HL-60 (cell line): ENCODE measurements around the gene SP2.

Source experiments
- GABPA ChIP-seq: IDR thresholded peaks from 2 replicates; pipeline ENCODE4 v1.6.1; 2012; ENCODE audit warnings: low read depth
- POLR2AphosphoS5 ChIP-seq: IDR thresholded peaks from 2 replicates; pipeline ENCODE4 v1.6.1; 2012; ENCODE audit warnings: low read depth
- SPI1 ChIP-seq: IDR thresholded peaks from 2 replicates; pipeline ENCODE4 v1.6.1; 2012; ENCODE audit warnings: low read depth, mild to moderate bottlenecking, borderline replicate concordance
- TF ChIP-seq, protein P1 (sequence below): IDR thresholded peaks from one replicate; pipeline ENCODE4 v1.5.1; 2011; ENCODE audit warnings: low read length, control low read depth, inconsistent platforms; ENCODE audit not compliant: insufficient read depth
- TF ChIP-seq, protein P2 (sequence below): IDR thresholded peaks from 2 replicates; pipeline ENCODE4 v1.6.1; 2012; ENCODE audit warnings: low read depth; ENCODE audit not compliant: insufficient replicate concordance

DNA sequence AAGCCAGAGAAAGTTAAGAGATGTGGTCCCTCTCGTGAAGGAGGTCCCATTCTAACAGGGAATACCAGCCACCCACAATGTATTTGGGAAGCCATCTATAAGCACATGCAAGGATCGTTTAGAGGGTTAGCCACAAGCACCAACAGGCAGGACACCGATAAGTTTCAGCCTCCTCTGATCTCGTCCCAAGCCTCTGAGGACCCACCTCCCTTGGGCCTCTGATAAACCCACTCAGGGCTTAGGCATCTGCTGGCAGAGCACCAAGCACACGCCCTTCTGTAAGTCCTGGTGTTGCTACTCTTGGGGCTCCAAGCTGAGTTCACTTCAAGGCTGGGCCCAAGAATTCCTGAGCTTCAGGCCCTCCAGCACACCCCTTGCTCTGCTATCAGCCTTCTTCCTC lies 39.9 kb downstream of the SP2 start:
- TF ChIP-seq, protein P1, sequence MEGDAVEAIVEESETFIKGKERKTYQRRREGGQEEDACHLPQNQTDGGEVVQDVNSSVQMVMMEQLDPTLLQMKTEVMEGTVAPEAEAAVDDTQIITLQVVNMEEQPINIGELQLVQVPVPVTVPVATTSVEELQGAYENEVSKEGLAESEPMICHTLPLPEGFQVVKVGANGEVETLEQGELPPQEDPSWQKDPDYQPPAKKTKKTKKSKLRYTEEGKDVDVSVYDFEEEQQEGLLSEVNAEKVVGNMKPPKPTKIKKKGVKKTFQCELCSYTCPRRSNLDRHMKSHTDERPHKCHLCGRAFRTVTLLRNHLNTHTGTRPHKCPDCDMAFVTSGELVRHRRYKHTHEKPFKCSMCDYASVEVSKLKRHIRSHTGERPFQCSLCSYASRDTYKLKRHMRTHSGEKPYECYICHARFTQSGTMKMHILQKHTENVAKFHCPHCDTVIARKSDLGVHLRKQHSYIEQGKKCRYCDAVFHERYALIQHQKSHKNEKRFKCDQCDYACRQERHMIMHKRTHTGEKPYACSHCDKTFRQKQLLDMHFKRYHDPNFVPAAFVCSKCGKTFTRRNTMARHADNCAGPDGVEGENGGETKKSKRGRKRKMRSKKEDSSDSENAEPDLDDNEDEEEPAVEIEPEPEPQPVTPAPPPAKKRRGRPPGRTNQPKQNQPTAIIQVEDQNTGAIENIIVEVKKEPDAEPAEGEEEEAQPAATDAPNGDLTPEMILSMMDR = no peak
- no peak for TF ChIP-seq POLR2AphosphoS5
- TF ChIP-seq, protein P2, sequence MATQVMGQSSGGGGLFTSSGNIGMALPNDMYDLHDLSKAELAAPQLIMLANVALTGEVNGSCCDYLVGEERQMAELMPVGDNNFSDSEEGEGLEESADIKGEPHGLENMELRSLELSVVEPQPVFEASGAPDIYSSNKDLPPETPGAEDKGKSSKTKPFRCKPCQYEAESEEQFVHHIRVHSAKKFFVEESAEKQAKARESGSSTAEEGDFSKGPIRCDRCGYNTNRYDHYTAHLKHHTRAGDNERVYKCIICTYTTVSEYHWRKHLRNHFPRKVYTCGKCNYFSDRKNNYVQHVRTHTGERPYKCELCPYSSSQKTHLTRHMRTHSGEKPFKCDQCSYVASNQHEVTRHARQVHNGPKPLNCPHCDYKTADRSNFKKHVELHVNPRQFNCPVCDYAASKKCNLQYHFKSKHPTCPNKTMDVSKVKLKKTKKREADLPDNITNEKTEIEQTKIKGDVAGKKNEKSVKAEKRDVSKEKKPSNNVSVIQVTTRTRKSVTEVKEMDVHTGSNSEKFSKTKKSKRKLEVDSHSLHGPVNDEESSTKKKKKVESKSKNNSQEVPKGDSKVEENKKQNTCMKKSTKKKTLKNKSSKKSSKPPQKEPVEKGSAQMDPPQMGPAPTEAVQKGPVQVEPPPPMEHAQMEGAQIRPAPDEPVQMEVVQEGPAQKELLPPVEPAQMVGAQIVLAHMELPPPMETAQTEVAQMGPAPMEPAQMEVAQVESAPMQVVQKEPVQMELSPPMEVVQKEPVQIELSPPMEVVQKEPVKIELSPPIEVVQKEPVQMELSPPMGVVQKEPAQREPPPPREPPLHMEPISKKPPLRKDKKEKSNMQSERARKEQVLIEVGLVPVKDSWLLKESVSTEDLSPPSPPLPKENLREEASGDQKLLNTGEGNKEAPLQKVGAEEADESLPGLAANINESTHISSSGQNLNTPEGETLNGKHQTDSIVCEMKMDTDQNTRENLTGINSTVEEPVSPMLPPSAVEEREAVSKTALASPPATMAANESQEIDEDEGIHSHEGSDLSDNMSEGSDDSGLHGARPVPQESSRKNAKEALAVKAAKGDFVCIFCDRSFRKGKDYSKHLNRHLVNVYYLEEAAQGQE = no peak
- TF ChIP-seq GABPA = no peak
- no peak for TF ChIP-seq SPI1
